ENCODE data around the gene CLEC18B.
A peak's percentile ranks its signal among the peaks of the same experiment; 100 is the strongest.

CLEC18B gene

GRCh38 chr16:74465851-74466685, 44.8 kb upstream of the CLEC18B start:
- DNase-seq = no peak
- H2BK15ac ChIP-seq (ENCODE audit: low read depth, poor library complexity, severe bottlenecking) = no peak overlapping the region
- H3K14ac ChIP-seq (ENCODE audit: low read length in 2 of 2) = no peak overlapping the region
- peaks cover 52 to 86% of the 10 kb centered on the region in 2 experiments for H3K36me3 ChIP-seq (ENCODE audit: control insufficient read depth in 1 of 2, insufficient read depth in 2 of 2, low read depth in 1 of 2, low read length in 2 of 2)
- H3K9ac ChIP-seq (ENCODE audit: low read length) = no peak overlapping the region
- H2AFZ ChIP-seq (ENCODE audit: low read depth, low read length) = no peak overlapping the region
- H3K9me3 ChIP-seq (ENCODE audit: control insufficient read depth, low read length) = no peaks in the 10 kb centered on the region
- 98% methylated on average over 3 of the region's 6 CpGs for WGBS
- H3K4me1 ChIP-seq (ENCODE audit: control insufficient read depth, insufficient read depth, low read depth, low read length) = no peaks in the 10 kb centered on the region
- H3K23ac ChIP-seq (ENCODE audit: low read length in 2 of 2) = no peak overlapping the region
- H3K27ac ChIP-seq (ENCODE audit: low read length, poor library complexity, severe bottlenecking) = no peak overlapping the region
- H3K4me3 ChIP-seq (ENCODE audit: insufficient read depth in 1 of 2, low read depth in 1 of 2, low read length in 2 of 2) = no peak overlapping the region
- peaks cover 4% of the 10 kb centered on the region for H3K79me1 ChIP-seq (replicated peaks; ENCODE audit: low read length, poor library complexity, severe bottlenecking)
- no peak overlapping the region for H3K4me2 ChIP-seq (ENCODE audit: low read length, poor library complexity, severe bottlenecking)
- H3K27me3 ChIP-seq (ENCODE audit: control insufficient read depth in 1 of 2, insufficient read depth in 1 of 2, low read length in 2 of 2) = no peaks in the 10 kb centered on the region
- no peak overlapping the region for H2BK5ac ChIP-seq (ENCODE audit: low read depth, low read length, poor library complexity, severe bottlenecking)
- no peak overlapping the region for H2AK5ac ChIP-seq (ENCODE audit: low read length, severe bottlenecking)
- no peak overlapping the region for H3K4ac ChIP-seq (ENCODE audit: low read depth in 1 of 2, low read length in 2 of 2)
- no peak overlapping the region for H4K91ac ChIP-seq (ENCODE audit: low read length)
- no peak overlapping the region for H3K18ac ChIP-seq (ENCODE audit: low read depth in 1 of 2, low read length in 2 of 2)
- no peak overlapping the region for H4K8ac ChIP-seq (ENCODE audit: low read length)
- H2BK120ac ChIP-seq (ENCODE audit: low read depth, low read length) = no peak overlapping the region
- H2BK12ac ChIP-seq (ENCODE audit: low read length in 2 of 2) = no peak overlapping the region

- H3K27ac ChIP-seq (ENCODE audit: low read length, poor library complexity, severe bottlenecking) = no peak overlapping the region
- peaks cover 5% of the 10 kb centered on the region for H3K79me1 ChIP-seq (replicated peaks; ENCODE audit: low read length, poor library complexity, severe bottlenecking)
- no peak overlapping the region for H3K4me2 ChIP-seq (ENCODE audit: low read length, poor library complexity, severe bottlenecking)
- H2BK120ac ChIP-seq (ENCODE audit: low read depth, low read length) = no peak overlapping the region
- H2AFZ ChIP-seq (ENCODE audit: low read depth, low read length) = no peak overlapping the region
- no peak overlapping the region for H3K18ac ChIP-seq (ENCODE audit: low read depth in 1 of 2, low read length in 2 of 2)
- H2BK5ac ChIP-seq (ENCODE audit: low read depth, low read length, poor library complexity, severe bottlenecking) = no peak overlapping the region
- H3K9me3 ChIP-seq (ENCODE audit: control insufficient read depth, low read length) = no peaks in the 10 kb centered on the region
- no peak overlapping the region for H3K4ac ChIP-seq (ENCODE audit: low read depth in 1 of 2, low read length in 2 of 2)
- peak overlapping the region in 1 of 2 experiments; percentile 4 for H3K4me3 ChIP-seq (ENCODE audit: insufficient read depth in 1 of 2, low read depth in 1 of 2, low read length in 2 of 2)
- H3K9ac ChIP-seq (ENCODE audit: low read length) = no peak overlapping the region
- 94% methylated on average over 7 of the region's 7 CpGs for WGBS
- H3K36me3 ChIP-seq (ENCODE audit: control insufficient read depth in 1 of 2, insufficient read depth in 2 of 2, low read depth in 1 of 2, low read length in 2 of 2) = peaks cover 50 to 87% of the 10 kb centered on the region in 2 experiments
- no peaks in the 10 kb centered on the region for H3K27me3 ChIP-seq (ENCODE audit: control insufficient read depth in 1 of 2, insufficient read depth in 1 of 2, low read length in 2 of 2)
- no peak overlapping the region for H3K23ac ChIP-seq (ENCODE audit: low read length in 2 of 2)
- H3K14ac ChIP-seq (ENCODE audit: low read length in 2 of 2) = no peak overlapping the region
- DNase-seq = no peak
- H4K91ac ChIP-seq (ENCODE audit: low read length) = no peak overlapping the region
- H2AK5ac ChIP-seq (ENCODE audit: low read length, severe bottlenecking) = no peak overlapping the region
- H4K8ac ChIP-seq (ENCODE audit: low read length) = no peak overlapping the region
- H2BK12ac ChIP-seq (ENCODE audit: low read length in 2 of 2) = no peak overlapping the region
- no peak overlapping the region for H2BK15ac ChIP-seq (ENCODE audit: low read depth, poor library complexity, severe bottlenecking)
- H3K4me1 ChIP-seq (ENCODE audit: control insufficient read depth, insufficient read depth, low read depth, low read length) = no peaks in the 10 kb centered on the region
These were observed 44.0 kb upstream of the CLEC18B start for GRCh38 chr16:74465281-74465680.

- no peak overlapping the region for H3K4me2 ChIP-seq (ENCODE audit: low read length, poor library complexity, severe bottlenecking)
- H2BK5ac ChIP-seq (ENCODE audit: low read depth, low read length, poor library complexity, severe bottlenecking) = no peak overlapping the region
- H4K91ac ChIP-seq (ENCODE audit: low read length) = no peak overlapping the region
- peaks cover 49 to 85% of the 10 kb centered on the region in 2 experiments for H3K36me3 ChIP-seq (ENCODE audit: control insufficient read depth in 1 of 2, insufficient read depth in 2 of 2, low read depth in 1 of 2, low read length in 2 of 2)
- H2BK15ac ChIP-seq (ENCODE audit: low read depth, poor library complexity, severe bottlenecking) = no peak overlapping the region
- no peak overlapping the region for H3K4me3 ChIP-seq (ENCODE audit: insufficient read depth in 1 of 2, low read depth in 1 of 2, low read length in 2 of 2)
- H3K14ac ChIP-seq (ENCODE audit: low read length in 2 of 2) = no peak overlapping the region
- H3K79me1 ChIP-seq (replicated peaks; ENCODE audit: low read length, poor library complexity, severe bottlenecking) = peaks cover 5% of the 10 kb centered on the region
- no peaks in the 10 kb centered on the region for H3K9me3 ChIP-seq (ENCODE audit: control insufficient read depth, low read length)
- no peak overlapping the region for H2BK120ac ChIP-seq (ENCODE audit: low read depth, low read length)
- H2BK12ac ChIP-seq (ENCODE audit: low read length in 2 of 2) = no peak overlapping the region
- no peaks in the 10 kb centered on the region for H3K27me3 ChIP-seq (ENCODE audit: control insufficient read depth in 1 of 2, insufficient read depth in 1 of 2, low read length in 2 of 2)
- H3K4ac ChIP-seq (ENCODE audit: low read depth in 1 of 2, low read length in 2 of 2) = no peak overlapping the region
- H3K23ac ChIP-seq (ENCODE audit: low read length in 2 of 2) = no peak overlapping the region
- no peak overlapping the region for H3K27ac ChIP-seq (ENCODE audit: low read length, poor library complexity, severe bottlenecking)
- H4K8ac ChIP-seq (ENCODE audit: low read length) = no peak overlapping the region
- no peak overlapping the region for H3K18ac ChIP-seq (ENCODE audit: low read depth in 1 of 2, low read length in 2 of 2)
- H2AFZ ChIP-seq (ENCODE audit: low read depth, low read length) = no peak overlapping the region
- no peaks in the 10 kb centered on the region for H3K4me1 ChIP-seq (ENCODE audit: control insufficient read depth, insufficient read depth, low read depth, low read length)
- no peak overlapping the region for H3K9ac ChIP-seq (ENCODE audit: low read length)
- H2AK5ac ChIP-seq (ENCODE audit: low read length, severe bottlenecking) = no peak overlapping the region
- DNase-seq = no peak
- WGBS = 98% methylated on average over 2 of the region's 2 CpGs
These were observed 42.6 kb upstream of the CLEC18B start for GRCh38 chr16:74463888-74464287.

GRCh38 chr16:74462361-74462760, 41.1 kb upstream of the CLEC18B start:
- Histone ChIP-seq H2BK5ac (ENCODE audit: low read depth, low read length, poor library complexity, severe bottlenecking) (no peak overlapping the region), H3K9me3 (ENCODE audit: control insufficient read depth, low read length) (no peaks in the 10 kb centered on the region), H2BK15ac (ENCODE audit: low read depth, poor library complexity, severe bottlenecking) (no peak overlapping the region), H2AFZ (ENCODE audit: low read depth, low read length) (no peak overlapping the region), H3K23ac (ENCODE audit: low read length in 2 of 2) (no peak overlapping the region), H2BK120ac (ENCODE audit: low read depth, low read length) (no peak overlapping the region), H2BK12ac (ENCODE audit: low read length in 2 of 2) (no peak overlapping the region), H3K27ac (ENCODE audit: low read length, poor library complexity, severe bottlenecking) (no peak overlapping the region), H2AK5ac (ENCODE audit: low read length, severe bottlenecking) (no peak overlapping the region), H4K8ac (ENCODE audit: low read length) (no peak overlapping the region), H4K91ac (ENCODE audit: low read length) (no peak overlapping the region), H3K27me3 (ENCODE audit: control insufficient read depth in 1 of 2, insufficient read depth in 1 of 2, low read length in 2 of 2) (no peaks in the 10 kb centered on the region), H3K4me2 (ENCODE audit: low read length, poor library complexity, severe bottlenecking) (no peak overlapping the region), H3K4ac (ENCODE audit: low read depth in 1 of 2, low read length in 2 of 2) (no peak overlapping the region), H3K79me1 (replicated peaks; ENCODE audit: low read length, poor library complexity, severe bottlenecking) (peaks cover 5% of the 10 kb centered on the region), H3K36me3 (ENCODE audit: control insufficient read depth in 1 of 2, insufficient read depth in 2 of 2, low read depth in 1 of 2, low read length in 2 of 2) (peaks cover 42 to 86% of the 10 kb centered on the region in 2 experiments), H3K18ac (ENCODE audit: low read depth in 1 of 2, low read length in 2 of 2) (no peak overlapping the region), H3K4me1 (ENCODE audit: control insufficient read depth, insufficient read depth, low read depth, low read length) (no peaks in the 10 kb centered on the region), H3K4me3 (ENCODE audit: insufficient read depth in 1 of 2, low read depth in 1 of 2, low read length in 2 of 2) (no peak overlapping the region), H3K9ac (ENCODE audit: low read length) (no peak overlapping the region), H3K14ac (ENCODE audit: low read length in 2 of 2) (no peak overlapping the region)
- 98% methylated on average over 4 of the region's 4 CpGs for WGBS
- DNase-seq = no peak
